Neural cell (in vitro differentiated cells): ENCODE results near the gene PTER. TPM values are rescaled to one million over a fixed set of nuclear protein-coding genes. Genes with fewer than 3 reads are reported as not detected.

Source experiments
- H2AFZ ChIP-seq: fragments of 200-600, 300-800 bp; sonication (generic), shearing (Covaris generic); 2 replicates; pipeline ENCODE4 v1.6.0; 2014; ENCODE audit warnings: low read depth, mild to moderate bottlenecking, antibody characterized with exemption, low read length, moderate library complexity
- H3F3A ChIP-seq: fragments of 200-600 bp; shearing (Covaris generic); 2 replicates; pipeline ENCODE4 v1.6.1; 2016; ENCODE audit warnings: mild to moderate bottlenecking, moderate library complexity, mixed read lengths, antibody characterized with exemption, low read length; ENCODE audit not compliant: insufficient read depth, poor library complexity, severe bottlenecking
- H3K27ac ChIP-seq: fragments of 200-600, 300-800 bp; sonication (generic), shearing (Covaris generic); 2 replicates; pipeline ENCODE4 v1.5.1; 2014; ENCODE audit warnings: mild to moderate bottlenecking, low read length, moderate library complexity
- H3K27me3 ChIP-seq: fragments of 300-800, 200-600 bp; sonication (generic), shearing (Covaris generic); 2 replicates; pipeline ENCODE4 v1.6.0; 2014; ENCODE audit warnings: mild to moderate bottlenecking, low read depth, low read length, moderate library complexity; ENCODE audit not compliant: insufficient read depth
- H3K36me3 ChIP-seq: fragments of 300-800, 200-600 bp; sonication (generic), shearing (Covaris generic); 2 replicates; pipeline ENCODE4 v1.5.1; 2014; ENCODE audit warnings: mild to moderate bottlenecking, antibody characterized with exemption, low read length, moderate library complexity; ENCODE audit not compliant: insufficient read depth
- H3K4me2 ChIP-seq: fragments of 300-800, 200-600 bp; sonication (generic), shearing (Covaris generic); 2 replicates; pipeline ENCODE4 v1.6.0; 2014; ENCODE audit warnings: mild to moderate bottlenecking, low read length
- H3K4me3 ChIP-seq: fragments of 300-800, 200-600 bp; sonication (generic), shearing (Covaris generic); 2 replicates; pipeline ENCODE4 v1.5.1; 2014; ENCODE audit warnings: mild to moderate bottlenecking, low read length, moderate library complexity
- H3K79me2 ChIP-seq: fragments of 200-600 bp; shearing (Covaris generic); replicated peaks from 2 replicates; pipeline ENCODE4 v1.6.0; 2014; ENCODE audit warnings: mild to moderate bottlenecking, low read length, moderate library complexity; ENCODE audit not compliant: insufficient read depth
- H3K9ac ChIP-seq: fragments of 300-800, 200-600 bp; sonication (generic), shearing (Covaris generic); 2 replicates; pipeline ENCODE4 v1.6.1; 2016; ENCODE audit warnings: mild to moderate bottlenecking, low read length, mixed read lengths
- H3K9me2 ChIP-seq: fragments of 200-600 bp; shearing (Covaris generic); 2 replicates; pipeline ENCODE4 v1.6.1; 2016; ENCODE audit warnings: mild to moderate bottlenecking, low read length, mixed read lengths; ENCODE audit not compliant: insufficient read depth
- H3K9me3 ChIP-seq: fragments of 200-600, 300-800 bp; sonication (generic), shearing (Covaris generic); 2 replicates; pipeline ENCODE4 v1.6.1; 2016; ENCODE audit warnings: mild to moderate bottlenecking, mixed run types, low read length, moderate library complexity, mixed read lengths
- H4K20me1 ChIP-seq: fragments of 200-600 bp; shearing (Covaris generic); 2 replicates; pipeline ENCODE4 v1.6.1; 2016; ENCODE audit warnings: mild to moderate bottlenecking, mixed run types; ENCODE audit not compliant: insufficient read depth
- CTCF ChIP-seq: fragments of 450-650 bp; IDR thresholded peaks from 2 replicates; pipeline ENCODE4 v1.5.1; 2014; ENCODE audit warnings: antibody characterized with exemption, mild to moderate bottlenecking, moderate library complexity; ENCODE audit not compliant: poor library complexity, severe bottlenecking
- EP300 ChIP-seq: fragments of 450-650 bp; conservative IDR thresholded peaks from 2 replicates; pipeline ENCODE4 v1.6.1; 2014; ENCODE audit warnings: antibody characterized with exemption, mild to moderate bottlenecking, moderate library complexity; ENCODE audit not compliant: poor library complexity, severe bottlenecking
- EZH2 ChIP-seq: fragments of 200-600, 300-800 bp; shearing (Covaris generic), sonication (generic); IDR thresholded peaks from 2 replicates; pipeline ENCODE4 v1.6.1; 2014; ENCODE audit warnings: antibody characterized with exemption, low read length, borderline replicate concordance, mild to moderate bottlenecking; ENCODE audit not compliant: insufficient read depth, poor library complexity, severe bottlenecking
- MXI1 ChIP-seq: fragments of 450-650 bp; conservative IDR thresholded peaks from 2 replicates; pipeline ENCODE4 v1.6.1; 2014; ENCODE audit warnings: antibody characterized with exemption, mild to moderate bottlenecking; ENCODE audit not compliant: poor library complexity, severe bottlenecking
- POLR2AphosphoS5 ChIP-seq: IDR thresholded peaks from 2 replicates; pipeline ENCODE4 v1.6.1; 2012
- RAD21 ChIP-seq: fragments of 450-650 bp; conservative IDR thresholded peaks from 2 replicates; pipeline ENCODE4 v1.6.1; 2014; ENCODE audit warnings: antibody characterized with exemption, mild to moderate bottlenecking, moderate library complexity
- REST ChIP-seq: IDR thresholded peaks from 2 replicates; pipeline ENCODE4 v1.6.1; 2012; ENCODE audit warnings: borderline replicate concordance
- SMC3 ChIP-seq: fragments of 450-650 bp; conservative IDR thresholded peaks from 2 replicates; pipeline ENCODE4 v1.6.1; 2014; ENCODE audit warnings: antibody characterized with exemption, mild to moderate bottlenecking, moderate library complexity; ENCODE audit not compliant: poor library complexity
- TAF1 ChIP-seq: IDR thresholded peaks from 2 replicates; pipeline ENCODE4 v1.6.1; 2012; ENCODE audit warnings: low read depth
- polyA plus RNA-seq: library from polyadenylated mRNA; depleted of rRNA; stranded (reverse); fragments of >200 nt; gene quantifications from 2 replicates; pipeline ENCODE4 v1.2.3, GENCODE V29; 2014

Gene PTER
- polyA plus RNA-seq, 1 donor from 2014 or later = not detected

GRCh38 chr10:16417341-16417740, 19.5 kb upstream of the PTER start:
- Histone ChIP-seq H3K79me2 (no peaks in the 10 kb centered on the region), H3K9me3 (no peaks in the 10 kb centered on the region), H3K4me3 (no peak overlapping the region), H2AFZ (no peak overlapping the region), H3K27me3 (no peaks in the 10 kb centered on the region), H3K36me3 (no peaks in the 10 kb centered on the region), H3K4me2 (no peak overlapping the region), H3F3A (no peaks in the 10 kb centered on the region), H3K27ac (no peak overlapping the region), H3K9me2 (no peaks in the 10 kb centered on the region), H3K9ac (no peak overlapping the region), H4K20me1 (no peaks in the 10 kb centered on the region)
- TF ChIP-seq TAF1 (no peak), MXI1 (no peak), EP300 (no peak), POLR2AphosphoS5 (no peak), RAD21 (no peak), SMC3 (no peak), EZH2 (no peak), CTCF (no peak), REST (no peak)

GRCh38 chr10:16423599-16423998, 13.2 kb upstream of the PTER start:
- Histone ChIP-seq H3K4me2 (no peak overlapping the region), H3F3A (no peaks in the 10 kb centered on the region), H4K20me1 (no peaks in the 10 kb centered on the region), H2AFZ (no peak overlapping the region), H3K4me3 (no peak overlapping the region), H3K27ac (no peak overlapping the region), H3K27me3 (no peaks in the 10 kb centered on the region), H3K79me2 (no peaks in the 10 kb centered on the region), H3K36me3 (no peaks in the 10 kb centered on the region), H3K9ac (no peak overlapping the region), H3K9me2 (no peaks in the 10 kb centered on the region), H3K9me3 (no peaks in the 10 kb centered on the region)
- no peak for TF ChIP-seq REST
- TF ChIP-seq MXI1 = no peak
- no peak for TF ChIP-seq POLR2AphosphoS5
- TF ChIP-seq SMC3 = no peak
- no peak for TF ChIP-seq EP300
- TF ChIP-seq EZH2 = no peak
- TF ChIP-seq RAD21 = no peak
- no peak for TF ChIP-seq TAF1
